Muscle of arm (tissue), 12 donors: ENCODE results near the gene DPH7. TPM values are rescaled to one million over a fixed set of nuclear protein-coding genes. Genes with fewer than 3 reads are reported as not detected.
"Not testable (repeated sequence)": the region's sequence is repeated elsewhere in the genome, so short reads cannot be mapped to it uniquely, and the experiment has no call there.

Source experiments
- DNase-seq: peaks from one replicate; pipeline ENCODE4 v3.0.0-alpha.2; 2013
- polyA plus RNA-seq, 12 donors: library from polyadenylated mRNA; unstranded; fragments of 120-200 nt; gene quantifications; one replicate each; pipeline ENCODE4 v1.2.1, GENCODE V29; 2013; ENCODE audit not compliant: insufficient read length in 12 of 12

DPH7 gene
- polyA plus RNA-seq, 12 donors: 19.6 to 38.7 (median 28.8) TPM; not detected in 1

GRCh38 chr9:137581361-137582285, 2.9 kb upstream of the DPH7 start:
- no peak for DNase-seq

GRCh38 chr9:137580954-137581322, 2.2 kb upstream of the DPH7 start:
- no peak for DNase-seq

GRCh38 chr9:137580209-137580953, 1.7 kb upstream of the DPH7 start:
- no peak for DNase-seq

GRCh38 chr9:137579259-137579604, 507 bp upstream of the DPH7 start:
- no peak for DNase-seq

GRCh38 chr9:137575716-137576411, 2.9 kb downstream of the DPH7 start:
- no peak for DNase-seq

- DNase-seq: no peak
Measured at GRCh38 chr9:137575364-137575715, 3.4 kb downstream of the DPH7 start.

- no peak for DNase-seq
Measured at GRCh38 chr9:137574192-137574591, 4.5 kb downstream of the DPH7 start.

GRCh38 chr9:137570566-137570965, 8.2 kb downstream of the DPH7 start:
- no peak for DNase-seq

GRCh38 chr9:137569609-137570203, 9.0 kb downstream of the DPH7 start:
- no peak for DNase-seq

- not testable (repeated sequence) for DNase-seq
Measured at GRCh38 chr9:137568445-137568844, 10.3 kb downstream of the DPH7 start.

GRCh38 chr9:137564817-137565411, 13.8 kb downstream of the DPH7 start:
- DNase-seq: no peak

GRCh38 chr9:137564134-137564533, 14.6 kb downstream of the DPH7 start:
- no peak for DNase-seq

GRCh38 chr9:137558127-137558526, 20.6 kb downstream of the DPH7 start:
- DNase-seq: no peak

GRCh38 chr9:137556069-137556838, 22.5 kb downstream of the DPH7 start:
- no peak for DNase-seq

GRCh38 chr9:137555179-137555578, 23.5 kb downstream of the DPH7 start:
- DNase-seq: no peak

GRCh38 chr9:137554349-137554748, 24.4 kb downstream of the DPH7 start:
- DNase-seq: no peak

GRCh38 chr9:137553654-137554053, 25.1 kb downstream of the DPH7 start:
- DNase-seq: not testable (repeated sequence)

GRCh38 chr9:137552022-137552768, 26.5 kb downstream of the DPH7 start:
- no peak for DNase-seq

GRCh38 chr9:137551264-137552021, 27.3 kb downstream of the DPH7 start, which contains the start of gene MRPL41:
Gene MRPL41 (plus strand): TSS chr9:137551879. CDS start chr9:137552082, 203 bp downstream.
- peak; percentile 80 for DNase-seq
